Liver (tissue), 9 donors: Measurements from ENCODE around the gene TMPRSS9. TPM values are rescaled to one million over a fixed set of nuclear protein-coding genes. Genes with fewer than 3 reads are reported as not detected.

Experiments
- DNase-seq: peaks from one replicate; pipeline ENCODE4 v3.0.0-alpha.2; 2017; ENCODE audit warnings: low spot score
- H3K27ac ChIP-seq, 2 donors: one replicate each; pipeline ENCODE4 v1.7.0; 2013; ENCODE audit warnings: inconsistent platforms in 2 of 2, low read length in 2 of 2, control low read depth in 1 of 2, low read depth in 1 of 2, mild to moderate bottlenecking in 1 of 2
- H3K27me3 ChIP-seq, 4 donors: one replicate each; pipeline versions ENCODE4 v1.6.1 to v1.7.0; 2013; ENCODE audit warnings: low read length in 3 of 4, inconsistent platforms in 1 of 4, mild to moderate bottlenecking in 1 of 4, moderate library complexity in 1 of 4; ENCODE audit not compliant: control insufficient read depth in 4 of 4, insufficient read depth in 4 of 4
- H3K36me3 ChIP-seq, 4 donors: one replicate each; pipeline versions ENCODE4 v1.6.1 to v1.7.0; 2013; ENCODE audit warnings: low read length in 3 of 4, mild to moderate bottlenecking in 3 of 4, low read depth in 1 of 4, moderate library complexity in 1 of 4; ENCODE audit not compliant: control insufficient read depth in 4 of 4, insufficient read depth in 3 of 4
- H3K4me1 ChIP-seq, 4 donors: one replicate each; pipeline versions ENCODE4 v1.6.1 to v1.7.0; 2013; ENCODE audit warnings: low read length in 3 of 4, mild to moderate bottlenecking in 3 of 4, moderate library complexity in 1 of 4; ENCODE audit not compliant: control insufficient read depth in 4 of 4, insufficient read depth in 4 of 4
- H3K4me3 ChIP-seq, 3 donors: one replicate each; pipeline versions ENCODE4 v1.6.1 to v1.7.0; 2013; ENCODE audit warnings: low read length in 3 of 3, control low read depth in 1 of 3, low read depth in 1 of 3, mild to moderate bottlenecking in 1 of 3
- H3K9ac ChIP-seq, 2 donors: one replicate each; pipeline ENCODE4 v1.7.0; 2013; ENCODE audit warnings: low read length in 2 of 2, mild to moderate bottlenecking in 2 of 2, moderate library complexity in 2 of 2, control low read depth in 1 of 2, low read depth in 1 of 2
- H3K9me3 ChIP-seq, 4 donors: one replicate each; pipeline versions ENCODE4 v1.6.1 to v1.7.0; 2013; ENCODE audit warnings: low read length in 3 of 4; ENCODE audit not compliant: control insufficient read depth in 4 of 4
- EGR1 ChIP-seq, 2 donors: IDR thresholded peaks; 2 replicates each; pipeline ENCODE4 v1.6.1; 2016 to 2018; ENCODE audit warnings: antibody characterized with exemption in 2 of 2, low read depth in 2 of 2
- FOXA1 ChIP-seq: IDR thresholded peaks from 2 replicates; pipeline ENCODE4 v1.6.1; 2016; ENCODE audit warnings: antibody characterized with exemption
- FOXA2 ChIP-seq: IDR thresholded peaks from 2 replicates; pipeline ENCODE4 v1.6.1; 2016; ENCODE audit warnings: antibody characterized with exemption
- GABPA ChIP-seq, 2 donors: IDR thresholded peaks in 1 of 2; conservative IDR thresholded peaks in 1 of 2; 2 replicates each; pipeline ENCODE4 v1.6.1; 2016; ENCODE audit warnings: antibody characterized with exemption in 2 of 2, mild to moderate bottlenecking in 1 of 2, moderate library complexity in 1 of 2
- HNF4G ChIP-seq: IDR thresholded peaks from 2 replicates; pipeline ENCODE4 v1.6.1; 2016; ENCODE audit warnings: antibody characterized with exemption
- JUND ChIP-seq, 2 donors: IDR thresholded peaks; 2 replicates each; pipeline ENCODE4 v1.6.1; 2016; ENCODE audit warnings: antibody characterized with exemption in 2 of 2
- RAD21 ChIP-seq, 2 donors: IDR thresholded peaks; 2 replicates each; pipeline ENCODE4 v1.6.1; 2016; ENCODE audit warnings: antibody characterized with exemption in 2 of 2, mild to moderate bottlenecking in 2 of 2
- RXRA ChIP-seq, 2 donors: IDR thresholded peaks; 2 replicates each; pipeline ENCODE4 v1.6.1; 2017 to 2018; ENCODE audit warnings: antibody characterized with exemption in 2 of 2, mild to moderate bottlenecking in 1 of 2
- SP1 ChIP-seq: IDR thresholded peaks from 2 replicates; pipeline ENCODE4 v1.6.1; 2018; ENCODE audit warnings: antibody characterized with exemption, mild to moderate bottlenecking
- WGBS: extraction: QIAGEN DNeasy Blood & Tissue Kit; methylation state at CpG from one replicate; pipeline ENCODE4 v1.1.7; 2013; 5-methylcytosine and 5-hydroxymethylcytosine counted together
- polyA plus RNA-seq, 2 donors: library from polyadenylated mRNA; stranded (reverse) in 1 of 2; unstranded in 1 of 2; fragments of 200-250 nt in 1 of 2; fragments of >200 nt in 1 of 2; fragmentation: Nextera tagmentation in 1 of 2; extraction: Ambion mirVana in 1 of 2; gene quantifications; one replicate each; pipeline versions ENCODE4 v1.2.1 to v1.2.3, GENCODE V29; 2013 to 2015
- total RNA-seq, 2 donors: library from RNA; depleted of rRNA; stranded (reverse); fragments of >200 nt; gene quantifications; one replicate each; pipeline ENCODE4 v1.2.3, GENCODE V29; 2014
- TF ChIP-seq, protein P1 (sequence below): IDR thresholded peaks from 2 replicates; pipeline ENCODE4 v1.6.1; 2016; ENCODE audit warnings: antibody characterized with exemption
- TF ChIP-seq, protein P2 (sequence below): IDR thresholded peaks from 2 replicates; pipeline ENCODE4 v1.6.1; 2016; ENCODE audit warnings: antibody characterized with exemption
- TF ChIP-seq, protein P3 (sequence below): IDR thresholded peaks from 2 replicates; pipeline ENCODE4 v1.6.1; 2016; ENCODE audit warnings: antibody characterized with exemption, mild to moderate bottlenecking
- TF ChIP-seq, protein P4 (sequence below): fragments of 150-350 bp; IDR thresholded peaks from 2 replicates; pipeline ENCODE4 v1.5.1; 2017; ENCODE audit warnings: improper control_type of control experiment, low read depth, low read length; ENCODE audit not compliant: missing input control
- TF ChIP-seq, protein P5 (sequence below): IDR thresholded peaks from 2 replicates; pipeline ENCODE4 v1.6.1; 2016; ENCODE audit warnings: antibody characterized with exemption
- donor health status: healthy.
- donor health status: healthy.
- donor health status: healthy.
- donor health status: healthy.
- donor health status: healthy.

Gene TMPRSS9
- total and polyA plus RNA-seq, 4 donors = 0.39 to 24.8 (median 1.5) TPM

DNA sequence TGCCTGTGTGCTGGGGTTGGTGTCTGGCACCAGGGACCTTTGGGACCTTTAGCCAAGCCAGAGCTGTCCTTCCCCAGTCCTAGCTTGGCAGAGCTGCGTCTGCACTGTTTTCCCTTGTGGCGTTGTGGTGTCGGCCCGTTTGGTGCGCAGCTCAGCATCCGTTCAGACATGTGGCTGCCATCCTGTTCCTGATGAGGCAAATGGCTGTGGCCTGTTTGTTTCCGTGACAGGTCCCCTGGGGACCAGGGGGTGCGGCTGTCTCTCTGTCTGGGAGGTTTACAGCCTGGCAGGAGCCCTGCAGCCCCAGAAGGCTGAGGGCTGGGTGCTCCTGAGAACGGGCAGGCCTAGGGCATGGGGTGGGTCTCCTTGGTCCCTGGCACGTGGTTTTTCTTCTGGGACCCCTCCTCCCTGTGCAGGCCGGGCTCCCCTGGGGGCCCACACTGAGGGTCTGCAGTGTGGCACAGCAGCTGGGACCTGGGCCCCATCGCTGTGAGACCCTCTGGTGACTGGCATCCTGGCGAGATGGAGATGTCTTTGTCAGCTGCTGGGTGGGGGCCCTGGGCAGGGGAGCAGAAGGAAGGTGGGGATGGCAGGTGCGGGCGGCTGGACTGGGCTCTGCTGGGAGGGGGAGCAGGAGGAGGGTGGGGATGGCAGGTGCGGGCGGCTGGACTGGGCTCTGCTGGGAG lies 27.6 kb upstream of the TMPRSS9 start:
- no peak overlapping the region for H3K4me3 ChIP-seq
- H3K4me1 ChIP-seq = peaks cover 16 to 32% (median 25%) of the 10 kb centered on the region in 4 donors
- WGBS = 78% methylated on average over 17 of the region's 17 CpGs
- DNase-seq = no peak
- H3K27ac ChIP-seq = no peak overlapping the region
- no peaks in the 10 kb centered on the region for H3K36me3 ChIP-seq
- H3K27me3 ChIP-seq = no peaks in the 10 kb centered on the region
- H3K9me3 ChIP-seq = no peaks in the 10 kb centered on the region
- H3K9ac ChIP-seq = no peak overlapping the region
- no peak for TF ChIP-seq RAD21 (IDR thresholded peaks at IDR 0.05)
- TF ChIP-seq FOXA2 = no peak
- TF ChIP-seq, protein P1, sequence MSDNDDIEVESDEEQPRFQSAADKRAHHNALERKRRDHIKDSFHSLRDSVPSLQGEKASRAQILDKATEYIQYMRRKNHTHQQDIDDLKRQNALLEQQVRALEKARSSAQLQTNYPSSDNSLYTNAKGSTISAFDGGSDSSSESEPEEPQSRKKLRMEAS = no peak
- TF ChIP-seq, protein P2, sequence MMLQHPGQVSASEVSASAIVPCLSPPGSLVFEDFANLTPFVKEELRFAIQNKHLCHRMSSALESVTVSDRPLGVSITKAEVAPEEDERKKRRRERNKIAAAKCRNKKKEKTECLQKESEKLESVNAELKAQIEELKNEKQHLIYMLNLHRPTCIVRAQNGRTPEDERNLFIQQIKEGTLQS = no peak
- TF ChIP-seq JUND (IDR thresholded peaks at IDR 0.05) = no peak
- TF ChIP-seq, protein P3, sequence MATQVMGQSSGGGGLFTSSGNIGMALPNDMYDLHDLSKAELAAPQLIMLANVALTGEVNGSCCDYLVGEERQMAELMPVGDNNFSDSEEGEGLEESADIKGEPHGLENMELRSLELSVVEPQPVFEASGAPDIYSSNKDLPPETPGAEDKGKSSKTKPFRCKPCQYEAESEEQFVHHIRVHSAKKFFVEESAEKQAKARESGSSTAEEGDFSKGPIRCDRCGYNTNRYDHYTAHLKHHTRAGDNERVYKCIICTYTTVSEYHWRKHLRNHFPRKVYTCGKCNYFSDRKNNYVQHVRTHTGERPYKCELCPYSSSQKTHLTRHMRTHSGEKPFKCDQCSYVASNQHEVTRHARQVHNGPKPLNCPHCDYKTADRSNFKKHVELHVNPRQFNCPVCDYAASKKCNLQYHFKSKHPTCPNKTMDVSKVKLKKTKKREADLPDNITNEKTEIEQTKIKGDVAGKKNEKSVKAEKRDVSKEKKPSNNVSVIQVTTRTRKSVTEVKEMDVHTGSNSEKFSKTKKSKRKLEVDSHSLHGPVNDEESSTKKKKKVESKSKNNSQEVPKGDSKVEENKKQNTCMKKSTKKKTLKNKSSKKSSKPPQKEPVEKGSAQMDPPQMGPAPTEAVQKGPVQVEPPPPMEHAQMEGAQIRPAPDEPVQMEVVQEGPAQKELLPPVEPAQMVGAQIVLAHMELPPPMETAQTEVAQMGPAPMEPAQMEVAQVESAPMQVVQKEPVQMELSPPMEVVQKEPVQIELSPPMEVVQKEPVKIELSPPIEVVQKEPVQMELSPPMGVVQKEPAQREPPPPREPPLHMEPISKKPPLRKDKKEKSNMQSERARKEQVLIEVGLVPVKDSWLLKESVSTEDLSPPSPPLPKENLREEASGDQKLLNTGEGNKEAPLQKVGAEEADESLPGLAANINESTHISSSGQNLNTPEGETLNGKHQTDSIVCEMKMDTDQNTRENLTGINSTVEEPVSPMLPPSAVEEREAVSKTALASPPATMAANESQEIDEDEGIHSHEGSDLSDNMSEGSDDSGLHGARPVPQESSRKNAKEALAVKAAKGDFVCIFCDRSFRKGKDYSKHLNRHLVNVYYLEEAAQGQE = no peak
- TF ChIP-seq, protein P4, sequence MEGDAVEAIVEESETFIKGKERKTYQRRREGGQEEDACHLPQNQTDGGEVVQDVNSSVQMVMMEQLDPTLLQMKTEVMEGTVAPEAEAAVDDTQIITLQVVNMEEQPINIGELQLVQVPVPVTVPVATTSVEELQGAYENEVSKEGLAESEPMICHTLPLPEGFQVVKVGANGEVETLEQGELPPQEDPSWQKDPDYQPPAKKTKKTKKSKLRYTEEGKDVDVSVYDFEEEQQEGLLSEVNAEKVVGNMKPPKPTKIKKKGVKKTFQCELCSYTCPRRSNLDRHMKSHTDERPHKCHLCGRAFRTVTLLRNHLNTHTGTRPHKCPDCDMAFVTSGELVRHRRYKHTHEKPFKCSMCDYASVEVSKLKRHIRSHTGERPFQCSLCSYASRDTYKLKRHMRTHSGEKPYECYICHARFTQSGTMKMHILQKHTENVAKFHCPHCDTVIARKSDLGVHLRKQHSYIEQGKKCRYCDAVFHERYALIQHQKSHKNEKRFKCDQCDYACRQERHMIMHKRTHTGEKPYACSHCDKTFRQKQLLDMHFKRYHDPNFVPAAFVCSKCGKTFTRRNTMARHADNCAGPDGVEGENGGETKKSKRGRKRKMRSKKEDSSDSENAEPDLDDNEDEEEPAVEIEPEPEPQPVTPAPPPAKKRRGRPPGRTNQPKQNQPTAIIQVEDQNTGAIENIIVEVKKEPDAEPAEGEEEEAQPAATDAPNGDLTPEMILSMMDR = no peak
- TF ChIP-seq SP1 = no peak
- no peak for TF ChIP-seq FOXA1
- TF ChIP-seq, protein P5, sequence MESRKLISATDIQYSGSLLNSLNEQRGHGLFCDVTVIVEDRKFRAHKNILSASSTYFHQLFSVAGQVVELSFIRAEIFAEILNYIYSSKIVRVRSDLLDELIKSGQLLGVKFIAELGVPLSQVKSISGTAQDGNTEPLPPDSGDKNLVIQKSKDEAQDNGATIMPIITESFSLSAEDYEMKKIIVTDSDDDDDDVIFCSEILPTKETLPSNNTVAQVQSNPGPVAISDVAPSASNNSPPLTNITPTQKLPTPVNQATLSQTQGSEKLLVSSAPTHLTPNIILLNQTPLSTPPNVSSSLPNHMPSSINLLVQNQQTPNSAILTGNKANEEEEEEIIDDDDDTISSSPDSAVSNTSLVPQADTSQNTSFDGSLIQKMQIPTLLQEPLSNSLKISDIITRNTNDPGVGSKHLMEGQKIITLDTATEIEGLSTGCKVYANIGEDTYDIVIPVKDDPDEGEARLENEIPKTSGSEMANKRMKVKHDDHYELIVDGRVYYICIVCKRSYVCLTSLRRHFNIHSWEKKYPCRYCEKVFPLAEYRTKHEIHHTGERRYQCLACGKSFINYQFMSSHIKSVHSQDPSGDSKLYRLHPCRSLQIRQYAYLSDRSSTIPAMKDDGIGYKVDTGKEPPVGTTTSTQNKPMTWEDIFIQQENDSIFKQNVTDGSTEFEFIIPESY = no peak
- no peak for TF ChIP-seq RXRA (IDR thresholded peaks at IDR 0.05)
- no peak for TF ChIP-seq EGR1 (IDR thresholded peaks at IDR 0.05; ENCODE audit: low read depth in 2 of 2)
- no peak for TF ChIP-seq GABPA (IDR thresholded peaks at IDR 0.05 in 1 of 2, conservative IDR thresholded peaks at IDR 0.05 in 1 of 2)
- TF ChIP-seq HNF4G = no peak
